ENCODE results near the gene ATP13A4.

- TF ChIP-seq CTCF (conservative IDR thresholded peaks at IDR 0.05) (no peak), EZH2 (IDR thresholded peaks at IDR 0.05; ENCODE audit: low read depth) (no peak)
Observed at GRCh38 chr3:193372783-193373182, 181.9 kb downstream of the ATP13A4 start.

All from PC-9 (cell line).